H1 (cell line): ENCODE results near the gene HCAR1. TPM values are rescaled to one million over a fixed set of nuclear protein-coding genes. Genes with fewer than 3 reads are reported as not detected.
"Not testable (repeated sequence)": the region's sequence is repeated elsewhere in the genome, so short reads cannot be mapped to it uniquely, and the experiment has no call there.

Experiments
- CTCF ChIA-PET: fragments of 300-600 bp; sonication (Branson Sonifier 250); formaldehyde crosslinking; loops from one replicate; lab custom pipeline; 2021; ENCODE audit not compliant: partially characterized antibody; lab: Charles Lee
- POLR2A ChIA-PET: fragments of 300-600 bp; sonication (Branson Sonifier 250); formaldehyde crosslinking; loops from one replicate; lab custom pipeline; 2021; ENCODE audit warnings: inconsistent platforms; ENCODE audit not compliant: partially characterized antibody; lab: Charles Lee
- DNase-seq, 2 experiments: peaks; one replicate each; pipeline versions ENCODE4 v3.0.0 to v3.0.0-alpha.2; 2010 to 2022; ENCODE audit warnings: low spot score in 2 of 2, low read depth in 1 of 2, mixed read lengths in 1 of 2
- FAIRE-seq: peaks from 2 replicates; lab custom pipeline; 2011; peaks lifted over from hg19 to GRCh38; lab: Jason Lieb, UNC
- H2AFZ ChIP-seq: 2 replicates; pipeline ENCODE4 v1.8.1; 2012; ENCODE audit warnings: low read length, inconsistent platforms
- H2AK5ac ChIP-seq: 2 replicates; pipeline ENCODE4 v1.6.1; 2013; ENCODE audit warnings: low read depth, low read length
- H2BK120ac ChIP-seq: replicated peaks from 2 replicates; pipeline ENCODE3; 2013; ENCODE audit warnings: low read depth, low read length, inconsistent platforms
- H2BK12ac ChIP-seq: 2 replicates; pipeline ENCODE4 v1.6.1; 2013; ENCODE audit warnings: low read depth, low read length
- H2BK15ac ChIP-seq: 2 replicates; pipeline ENCODE4 v1.6.1; 2013; ENCODE audit warnings: low read length
- H2BK20ac ChIP-seq: 2 replicates; pipeline ENCODE4 v1.6.1; 2013; ENCODE audit warnings: low read length
- H2BK5ac ChIP-seq: 2 replicates; pipeline ENCODE4 v1.6.1; 2013; ENCODE audit warnings: low read depth, low read length
- H3K14ac ChIP-seq: 2 replicates; pipeline ENCODE4 v1.6.1; 2013; ENCODE audit warnings: inconsistent platforms; ENCODE audit not compliant: insufficient read length
- H3K18ac ChIP-seq: 2 replicates; pipeline ENCODE4 v1.6.1; 2013; ENCODE audit warnings: low read length; ENCODE audit errors: extremely low read depth
- H3K23ac ChIP-seq: 2 replicates; pipeline ENCODE4 v1.6.1; 2013; ENCODE audit warnings: inconsistent platforms; ENCODE audit not compliant: insufficient read length
- H3K23me2 ChIP-seq: 2 replicates; pipeline ENCODE4 v1.6.1; 2013; ENCODE audit warnings: low read depth, low read length
- H3K27ac ChIP-seq: 2 replicates; pipeline ENCODE4 v1.6.1; 2011; ENCODE audit warnings: low read depth, low read length, inconsistent platforms
- H3K27me3 ChIP-seq, 4 experiments: replicated peaks in 1 of 4; 1 replicate in 1 of 4; 2 replicates in 3 of 4; pipeline versions ENCODE4 v1.6.1 to v1.8.1; 2011 to 2013; ENCODE audit warnings: low read length in 3 of 4, mild to moderate bottlenecking in 3 of 4, inconsistent platforms in 2 of 4, mixed read lengths in 2 of 4, moderate library complexity in 1 of 4; ENCODE audit not compliant: control insufficient read depth in 3 of 4, insufficient read depth in 3 of 4; ENCODE audit errors: extremely low read depth in 1 of 4
- H3K36me3 ChIP-seq, 4 experiments: 2 replicates each; pipeline versions ENCODE4 v1.6.1 to v1.8.1; 2011 to 2013; ENCODE audit warnings: mild to moderate bottlenecking in 4 of 4, low read length in 3 of 4, moderate library complexity in 2 of 4, control low read depth in 1 of 4, inconsistent platforms in 1 of 4; ENCODE audit not compliant: insufficient read depth in 4 of 4, control insufficient read depth in 2 of 4
- H3K4ac ChIP-seq: replicated peaks from 2 replicates; pipeline ENCODE3; 2013; ENCODE audit warnings: low read length, low read depth, mixed read lengths, inconsistent platforms; ENCODE audit not compliant: insufficient read length
- H3K4me1 ChIP-seq, 4 experiments: replicated peaks in 1 of 4; 1 replicate in 1 of 4; 2 replicates in 3 of 4; pipeline versions ENCODE4 v1.6.1 to v1.8.1; 2011 to 2013; ENCODE audit warnings: low read length in 3 of 4, inconsistent platforms in 2 of 4, mixed read lengths in 1 of 4; ENCODE audit not compliant: insufficient read depth in 4 of 4, control insufficient read depth in 3 of 4
- H3K4me2 ChIP-seq, 2 experiments: 2 replicates each; pipeline versions ENCODE4 v1.6.1 to v1.8.1; 2011 to 2013; ENCODE audit warnings: low read depth in 2 of 2, low read length in 2 of 2, control low read depth in 1 of 2, inconsistent platforms in 1 of 2, mild to moderate bottlenecking in 1 of 2; ENCODE audit not compliant: insufficient read depth in 1 of 2
- H3K4me3 ChIP-seq, 4 experiments: fragments of 200-600, 300-600 bp in 1 of 4; sonication (generic), shearing (Covaris generic), sonication (Bioruptor Twin) in 1 of 4; 2 replicates each; pipeline versions ENCODE4 v1.5.1 to v1.8.1; 2011 to 2016; ENCODE audit warnings: low read length in 4 of 4, low read depth in 3 of 4, control low read depth in 2 of 4, inconsistent platforms in 2 of 4, mild to moderate bottlenecking in 2 of 4, mixed read lengths in 1 of 4, moderate library complexity in 1 of 4; ENCODE audit not compliant: insufficient read depth in 2 of 4; ENCODE audit errors: extremely low read depth in 1 of 4
- H3K56ac ChIP-seq: replicated peaks from 2 replicates; pipeline ENCODE3; 2013; ENCODE audit warnings: low read depth, mild to moderate bottlenecking, mixed read lengths, low read length, inconsistent platforms; ENCODE audit not compliant: insufficient read length
- H3K79me1 ChIP-seq: 2 replicates; pipeline ENCODE4 v1.6.1; 2013; ENCODE audit warnings: low read depth, low read length, control low read depth
- H3K79me2 ChIP-seq, 2 experiments: 2 replicates each; pipeline versions ENCODE4 v1.6.1 to v1.8.1; 2012 to 2013; ENCODE audit warnings: low read length in 2 of 2, mild to moderate bottlenecking in 2 of 2, inconsistent platforms in 1 of 2; ENCODE audit not compliant: insufficient read depth in 2 of 2, control insufficient read depth in 1 of 2
- H3K9ac ChIP-seq, 4 experiments: replicated peaks in 1 of 4; 1 replicate in 1 of 4; 2 replicates in 3 of 4; pipeline versions ENCODE4 v1.6.1 to v1.8.1; 2011 to 2013; ENCODE audit warnings: low read depth in 3 of 4, low read length in 3 of 4, control low read depth in 2 of 4, mild to moderate bottlenecking in 2 of 4, moderate library complexity in 2 of 4, inconsistent platforms in 1 of 4; ENCODE audit errors: extremely low read depth in 1 of 4
- H3K9me3 ChIP-seq, 2 experiments: 2 replicates each; pipeline versions ENCODE4 v1.6.1 to v1.8.1; 2012 to 2013; ENCODE audit warnings: mild to moderate bottlenecking in 2 of 2, moderate library complexity in 2 of 2, control low read depth in 1 of 2, inconsistent platforms in 1 of 2, low read depth in 1 of 2, low read length in 1 of 2, mixed read lengths in 1 of 2; ENCODE audit not compliant: insufficient read depth in 2 of 2
- H4K20me1 ChIP-seq, 2 experiments: replicated peaks in 1 of 2; 2 replicates each; pipeline versions ENCODE3 to v1.8.1; 2011 to 2013; ENCODE audit warnings: inconsistent platforms in 2 of 2, low read length in 2 of 2, mild to moderate bottlenecking in 1 of 2; ENCODE audit not compliant: insufficient read depth in 2 of 2, control insufficient read depth in 1 of 2
- H4K5ac ChIP-seq: 2 replicates; pipeline ENCODE4 v1.6.1; 2013; ENCODE audit warnings: low read length, low read depth, mixed read lengths, inconsistent platforms; ENCODE audit not compliant: insufficient read length
- H4K8ac ChIP-seq: 2 replicates; pipeline ENCODE4 v1.8.0; 2013; ENCODE audit warnings: mild to moderate bottlenecking, moderate library complexity, low read length, inconsistent platforms; ENCODE audit not compliant: insufficient read depth; ENCODE audit errors: extremely low read depth
- H4K91ac ChIP-seq: replicated peaks from 2 replicates; pipeline ENCODE3; 2013; ENCODE audit warnings: low read length, mixed read lengths, inconsistent platforms; ENCODE audit not compliant: insufficient read length
- WGBS, 2 experiments: shearing (Covaris generic) in 1 of 2; methylation state at CpG; one replicate each; pipeline versions ENCODE4 v1.1.6 to v1.1.7; 2013 to 2015; ENCODE audit warnings: low lambda C conversion rate in 2 of 2, mixed read lengths in 2 of 2, inconsistent platforms in 1 of 2, low coverage in 1 of 2, missing lambda C conversion rate in 1 of 2; ENCODE audit not compliant: insufficient replicate concordance in 2 of 2, insufficient coverage in 1 of 2, insufficient read length in 1 of 2; ENCODE audit errors: extremely low coverage in 1 of 2, missing lambda C conversion rate in 1 of 2; 5-methylcytosine and 5-hydroxymethylcytosine counted together
- polyA plus RNA-seq, 7 experiments: library from polyadenylated mRNA; depleted of rRNA in 3 of 7; stranded (reverse) in 5 of 7; unstranded in 2 of 7; fragments of >200 nt in 5 of 7; fragments of 200-250 nt in 2 of 7; gene quantifications; 1 replicate in 5 of 7; 2 replicates in 1 of 7; 4 replicates in 1 of 7; pipeline versions ENCODE4 v1.2.1 to v1.2.3, GENCODE V29; 2011 to 2013; ENCODE audit warnings: missing spikeins in 2 of 7, mixed read lengths in 2 of 7
- total RNA-seq: library from RNA; stranded (reverse); fragmentation: NEBNext Ultra II Directional; extraction: Animal tissue kit (Norgen Biotek cat#: 25700); gene quantifications from 2 replicates; pipeline ENCODE4 v1.2.1, GENCODE V29; 2021
- TF ChIP-seq, protein P1 (sequence below): IDR thresholded peaks from 2 replicates; pipeline ENCODE4 v1.6.1; 2012; ENCODE audit warnings: low read length, inconsistent platforms

Gene HCAR1
- total and polyA plus RNA-seq, 2 of the 8 experiments (the other 6 are each of a cell fraction or from before 2014, with no cell fraction given): 0.02 TPM; not detected in 1

DNA sequence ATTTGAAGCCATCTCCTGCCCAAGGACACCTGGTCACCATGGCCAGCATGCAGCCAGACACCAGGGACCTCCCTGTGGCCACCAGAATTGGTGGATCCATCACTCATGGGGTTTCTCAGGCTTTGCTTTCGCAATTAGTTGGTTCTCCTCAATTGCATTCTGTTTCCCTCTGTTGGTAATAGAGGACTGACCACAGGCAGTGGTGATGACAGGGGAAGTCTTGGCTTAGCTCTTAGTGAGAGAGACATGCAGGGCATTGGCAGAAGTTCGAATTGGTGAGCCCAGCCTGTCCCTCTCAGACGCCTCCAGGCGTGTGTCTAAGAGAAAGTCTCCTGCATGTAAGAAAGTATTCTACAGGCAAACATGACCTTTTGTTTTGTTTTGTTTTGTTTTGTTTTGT lies 48.8 kb downstream of the HCAR1 start (continued):
- TF ChIP-seq, protein P1, sequence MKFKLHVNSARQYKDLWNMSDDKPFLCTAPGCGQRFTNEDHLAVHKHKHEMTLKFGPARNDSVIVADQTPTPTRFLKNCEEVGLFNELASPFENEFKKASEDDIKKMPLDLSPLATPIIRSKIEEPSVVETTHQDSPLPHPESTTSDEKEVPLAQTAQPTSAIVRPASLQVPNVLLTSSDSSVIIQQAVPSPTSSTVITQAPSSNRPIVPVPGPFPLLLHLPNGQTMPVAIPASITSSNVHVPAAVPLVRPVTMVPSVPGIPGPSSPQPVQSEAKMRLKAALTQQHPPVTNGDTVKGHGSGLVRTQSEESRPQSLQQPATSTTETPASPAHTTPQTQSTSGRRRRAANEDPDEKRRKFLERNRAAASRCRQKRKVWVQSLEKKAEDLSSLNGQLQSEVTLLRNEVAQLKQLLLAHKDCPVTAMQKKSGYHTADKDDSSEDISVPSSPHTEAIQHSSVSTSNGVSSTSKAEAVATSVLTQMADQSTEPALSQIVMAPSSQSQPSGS: no peak
- TF ChIP-seq, all 59 proteins: peak for 0

DNA sequence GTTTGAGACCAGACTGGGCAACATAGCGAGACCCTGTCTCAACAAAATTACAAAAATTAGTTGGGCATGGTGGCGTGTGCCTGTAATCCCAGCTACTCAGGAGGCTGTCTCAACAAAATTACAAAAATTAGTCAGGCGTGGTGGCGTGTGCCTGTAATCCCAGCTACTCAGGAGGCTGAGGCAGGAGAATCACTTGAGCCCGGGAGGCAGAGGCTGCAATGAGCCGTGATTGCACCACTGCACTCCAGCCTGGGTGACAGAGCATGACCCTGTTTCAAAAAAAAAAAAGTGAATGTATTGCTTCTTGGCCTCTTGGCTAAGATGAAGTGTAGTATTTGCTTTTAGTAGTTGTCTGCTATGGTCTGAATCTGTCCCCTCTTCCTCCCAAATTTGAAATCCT lies 49.7 kb downstream of the HCAR1 start:
- H3K27me3 ChIP-seq, H4K5ac ChIP-seq, H2BK12ac ChIP-seq, H3K4me3 ChIP-seq, POLR2A ChIA-PET, H3K4me2 ChIP-seq, H3K56ac ChIP-seq, H3K9ac ChIP-seq, H3K79me2 ChIP-seq, H3K9me3 ChIP-seq, H3K18ac ChIP-seq, H2BK5ac ChIP-seq, H4K20me1 ChIP-seq, H4K8ac ChIP-seq, H2AFZ ChIP-seq, H3K4me1 ChIP-seq, H3K4ac ChIP-seq, H3K27ac ChIP-seq, H3K23ac ChIP-seq, H2AK5ac ChIP-seq, H4K91ac ChIP-seq, CTCF ChIA-PET, H3K79me1 ChIP-seq, H2BK15ac ChIP-seq, DNase-seq, FAIRE-seq, H3K14ac ChIP-seq, H3K23me2 ChIP-seq, H2BK20ac ChIP-seq, H2BK120ac ChIP-seq, H3K36me3 ChIP-seq: not testable (repeated sequence)
- WGBS, 2 experiments: 85% methylated on average over 6 of the region's 6 CpGs; no CpG with 5 or more reads in 1 of the 2 experiments
